Measurements from ENCODE around the gene THSD7A. TPM values are rescaled to one million over a fixed set of nuclear protein-coding genes. Genes with fewer than 3 reads are reported as not detected.
A peak's percentile ranks its signal among the peaks of the same experiment; 100 is the strongest.

Gene THSD7A
- total RNA-seq, 1 experiment from 2014 or later, result 0.64 TPM

- DNase-seq (ENCODE audit: low spot score), result no peak
- Histone ChIP-seq H3K27me3 (replicated peaks; ENCODE audit: insufficient read depth, low read depth, low read length, poor library complexity) (no peaks in the 10 kb centered on the region), H3K4me3 (ENCODE audit: low read depth, low read length, poor library complexity, severe bottlenecking) (no peak overlapping the region), H3K36me3 (ENCODE audit: insufficient read depth, low read length, poor library complexity, severe bottlenecking) (no peaks in the 10 kb centered on the region), H3K9me3 (ENCODE audit: low read depth, low read length, poor library complexity, severe bottlenecking) (no peaks in the 10 kb centered on the region), H3K27ac (ENCODE audit: low read depth, low read length, poor library complexity, severe bottlenecking) (no peak overlapping the region), H3K4me1 (ENCODE audit: insufficient read depth, low read length, poor library complexity, severe bottlenecking) (no peaks in the 10 kb centered on the region)
- no peak for TF ChIP-seq CTCF (conservative IDR thresholded peaks at IDR 0.05; ENCODE audit: low read depth, low read length)
- no peak for TF ChIP-seq EZH2 (IDR thresholded peaks at IDR 0.05; ENCODE audit: borderline replicate concordance, low read depth, low read length, poor library complexity, severe bottlenecking)
- CTCF ChIA-PET, result no interaction called here
- POLR2A ChIA-PET (ENCODE audit: low non-redundant PET), result interaction anchor here (0.7 kb wide), 1 partner anchor 50 kb away, joined by 4 read pairs; no protein-coding TSS in a partner anchor
- intact Hi-C loops (cut with micrococcal nuclease; ENCODE audit: unreplicated experiment), result no loop called here
- no TSS peak for BruUV-seq (replicated peaks)
Measured at GRCh38 chr7:11655163-11655562, 176.8 kb downstream of the THSD7A start.

GRCh38 chr7:11650500-11650899 is 181.5 kb downstream of the THSD7A start:
- Histone ChIP-seq H3K4me3 (ENCODE audit: low read depth, low read length, poor library complexity, severe bottlenecking) (no peak overlapping the region), H3K36me3 (ENCODE audit: insufficient read depth, low read length, poor library complexity, severe bottlenecking) (no peaks in the 10 kb centered on the region), H3K9me3 (ENCODE audit: low read depth, low read length, poor library complexity, severe bottlenecking) (no peaks in the 10 kb centered on the region), H3K27me3 (replicated peaks; ENCODE audit: insufficient read depth, low read depth, low read length, poor library complexity) (no peaks in the 10 kb centered on the region), H3K4me1 (ENCODE audit: insufficient read depth, low read length, poor library complexity, severe bottlenecking) (peaks cover 23% of the 10 kb centered on the region), H3K27ac (ENCODE audit: low read depth, low read length, poor library complexity, severe bottlenecking) (no peak overlapping the region)
- no TSS peak for BruUV-seq (replicated peaks)
- intact Hi-C loops (cut with micrococcal nuclease; ENCODE audit: unreplicated experiment), result no loop called here
- no peak for DNase-seq (ENCODE audit: low spot score)
- CTCF ChIA-PET, result no interaction called here
- TF ChIP-seq CTCF (conservative IDR thresholded peaks at IDR 0.05; ENCODE audit: low read depth, low read length) (no peak), EZH2 (IDR thresholded peaks at IDR 0.05; ENCODE audit: borderline replicate concordance, low read depth, low read length, poor library complexity, severe bottlenecking) (no peak)
- POLR2A ChIA-PET (ENCODE audit: low non-redundant PET), result no interaction called here

- POLR2A ChIA-PET (ENCODE audit: low non-redundant PET), result no interaction called here
- H3K9me3 ChIP-seq (ENCODE audit: low read depth, low read length, poor library complexity, severe bottlenecking), result no peaks in the 10 kb centered on the region
- intact Hi-C loops (cut with micrococcal nuclease; ENCODE audit: unreplicated experiment), result no loop called here
- TF ChIP-seq CTCF (conservative IDR thresholded peaks at IDR 0.05; ENCODE audit: low read depth, low read length), result no peak
- TF ChIP-seq EZH2 (IDR thresholded peaks at IDR 0.05; ENCODE audit: borderline replicate concordance, low read depth, low read length, poor library complexity, severe bottlenecking), result no peak
- no peak overlapping the region for H3K27ac ChIP-seq (ENCODE audit: low read depth, low read length, poor library complexity, severe bottlenecking)
- H3K4me1 ChIP-seq (ENCODE audit: insufficient read depth, low read length, poor library complexity, severe bottlenecking), result peaks cover 23% of the 10 kb centered on the region
- DNase-seq (ENCODE audit: low spot score), result peak; percentile 32
- no peak overlapping the region for H3K4me3 ChIP-seq (ENCODE audit: low read depth, low read length, poor library complexity, severe bottlenecking)
- CTCF ChIA-PET, result no interaction called here
- no peaks in the 10 kb centered on the region for H3K27me3 ChIP-seq (replicated peaks; ENCODE audit: insufficient read depth, low read depth, low read length, poor library complexity)
- no peaks in the 10 kb centered on the region for H3K36me3 ChIP-seq (ENCODE audit: insufficient read depth, low read length, poor library complexity, severe bottlenecking)
- no TSS peak for BruUV-seq (replicated peaks)
Measured at GRCh38 chr7:11650030-11650429, 182.0 kb downstream of the THSD7A start.
